SIG-M5 treated with dmso at 0.1 percent for 504 hours (cell line): ENCODE measurements around the gene GRK5.
"Not testable (repeated sequence)": the region's sequence is repeated elsewhere in the genome, so short reads cannot be mapped to it uniquely, and the experiment has no call there.

Source experiments
- DNase-seq: peaks from one replicate; lab custom pipeline; 2025; ENCODE audit not compliant: unreplicated experiment; lab: John Stamatoyannopoulos, UW

The GRK5 gene

GRCh38 chr10:119221201-119221600 is 13.8 kb downstream of the GRK5 start:
- DNase-seq: no peak

- no peak for DNase-seq
Measured at GRCh38 chr10:119221666-119222065, 14.3 kb downstream of the GRK5 start.

GRCh38 chr10:119222537-119222936 is 15.2 kb downstream of the GRK5 start:
- no peak for DNase-seq

- no peak for DNase-seq
Measured at GRCh38 chr10:119222966-119223386, 15.6 kb downstream of the GRK5 start.

GRCh38 chr10:119225083-119225658 is 17.8 kb downstream of the GRK5 start:
- no peak for DNase-seq

GRCh38 chr10:119227825-119228224 is 20.5 kb downstream of the GRK5 start:
- DNase-seq: no peak

- DNase-seq: no peak
Measured at GRCh38 chr10:119231654-119232053, 24.3 kb downstream of the GRK5 start.

- DNase-seq: not testable (repeated sequence)
Measured at GRCh38 chr10:119232439-119232838, 25.1 kb downstream of the GRK5 start.

- no peak for DNase-seq
Measured at GRCh38 chr10:119233123-119233820, 25.9 kb downstream of the GRK5 start.

GRCh38 chr10:119233821-119234220 is 26.4 kb downstream of the GRK5 start:
- no peak for DNase-seq

- no peak for DNase-seq
Measured at GRCh38 chr10:119235356-119235755, 28.0 kb downstream of the GRK5 start.

GRCh38 chr10:119237722-119238436 is 30.5 kb downstream of the GRK5 start:
- no peak for DNase-seq

GRCh38 chr10:119238577-119238976 is 31.2 kb downstream of the GRK5 start:
- no peak for DNase-seq

- not testable (repeated sequence) for DNase-seq
Measured at GRCh38 chr10:119239015-119239414, 31.6 kb downstream of the GRK5 start.

- DNase-seq: not testable (repeated sequence)
Measured at GRCh38 chr10:119239630-119240029, 32.3 kb downstream of the GRK5 start.

GRCh38 chr10:119241066-119241465 is 33.7 kb downstream of the GRK5 start:
- DNase-seq: no peak

GRCh38 chr10:119242186-119242585 is 34.8 kb downstream of the GRK5 start:
- DNase-seq: no peak

- DNase-seq: no peak
Measured at GRCh38 chr10:119243488-119243887, 36.1 kb downstream of the GRK5 start.

GRCh38 chr10:119243967-119244366 is 36.6 kb downstream of the GRK5 start:
- DNase-seq: no peak

GRCh38 chr10:119245272-119245671 is 37.9 kb downstream of the GRK5 start:
- no peak for DNase-seq

GRCh38 chr10:119246862-119247549 is 39.6 kb downstream of the GRK5 start:
- no peak for DNase-seq

GRCh38 chr10:119247550-119247894 is 40.2 kb downstream of the GRK5 start:
- no peak for DNase-seq
